ENCODE data around the gene MLLT10. TPM values are rescaled to one million over a fixed set of nuclear protein-coding genes. Genes with fewer than 3 reads are reported as not detected.

The MLLT10 gene
- total and polyA plus RNA-seq, 12 donors: 15.8 to 49.1 (median 29.8) TPM

DNA sequence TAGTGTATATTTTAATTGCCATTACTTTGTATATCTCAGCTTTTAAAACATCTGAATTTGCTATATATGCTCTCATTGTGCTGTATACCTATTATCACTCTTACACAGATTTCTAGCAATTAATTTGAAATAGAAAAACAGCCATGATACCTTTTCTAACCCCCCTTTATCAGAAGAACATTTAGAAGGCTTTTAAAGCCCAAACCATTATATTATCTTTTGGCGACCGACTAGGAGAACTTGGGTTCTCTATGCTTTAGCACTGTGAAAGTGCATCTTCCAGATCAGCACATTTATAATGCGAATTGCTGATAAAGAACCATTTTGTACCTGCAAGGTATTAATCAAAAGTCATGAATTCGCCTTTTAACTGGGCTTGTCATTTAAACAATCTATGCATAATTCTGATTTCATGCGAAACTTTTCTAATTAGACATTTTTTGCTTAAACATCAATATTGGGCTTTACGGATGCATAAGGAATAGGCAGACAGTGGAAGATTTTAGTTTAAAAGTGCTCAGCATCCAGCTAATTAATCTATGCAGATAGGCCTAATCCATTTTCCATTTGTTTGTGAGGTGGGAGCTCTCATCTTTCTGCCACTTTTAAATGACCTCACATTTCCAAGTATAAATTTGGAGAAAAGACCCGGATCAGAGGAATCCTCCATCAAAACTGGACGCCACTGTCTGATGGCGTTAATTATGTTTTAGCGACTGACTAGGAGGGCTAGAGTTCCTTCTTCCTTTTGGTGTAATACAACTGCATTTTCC, 1.2 kb upstream of the MLLT10 start:
- intact Hi-C loops (cut with DNase I): loop anchor here in 1 of 2 donors (10.0 kb wide), 1 partner anchor 192 kb away; no protein-coding TSS in a partner anchor
- Histone ChIP-seq H3K4me1 (replicated peaks in 1 of 2) (peaks cover 9 to 50% of the 10 kb centered on the region in 2 donors), H3K4me3 (peak overlapping the region in 2 of 4 donors; percentile 64 to 68), H3K27ac (peak overlapping the region; percentile 83 to 100 (median 96)), H3K36me3 (replicated peaks in 1 of 2) (peaks cover 0 to 8% of the 10 kb centered on the region in 2 donors), H3K27me3 (no peaks in the 10 kb centered on the region), H3K9me3 (replicated peaks in 1 of 3) (no peaks in the 10 kb centered on the region)
- no peak for DNase-seq
- WGBS, 4 donors: 13 to 23% (median 15%) methylated on average over 10 of the region's 10 CpGs
- TF ChIP-seq, protein P1, sequence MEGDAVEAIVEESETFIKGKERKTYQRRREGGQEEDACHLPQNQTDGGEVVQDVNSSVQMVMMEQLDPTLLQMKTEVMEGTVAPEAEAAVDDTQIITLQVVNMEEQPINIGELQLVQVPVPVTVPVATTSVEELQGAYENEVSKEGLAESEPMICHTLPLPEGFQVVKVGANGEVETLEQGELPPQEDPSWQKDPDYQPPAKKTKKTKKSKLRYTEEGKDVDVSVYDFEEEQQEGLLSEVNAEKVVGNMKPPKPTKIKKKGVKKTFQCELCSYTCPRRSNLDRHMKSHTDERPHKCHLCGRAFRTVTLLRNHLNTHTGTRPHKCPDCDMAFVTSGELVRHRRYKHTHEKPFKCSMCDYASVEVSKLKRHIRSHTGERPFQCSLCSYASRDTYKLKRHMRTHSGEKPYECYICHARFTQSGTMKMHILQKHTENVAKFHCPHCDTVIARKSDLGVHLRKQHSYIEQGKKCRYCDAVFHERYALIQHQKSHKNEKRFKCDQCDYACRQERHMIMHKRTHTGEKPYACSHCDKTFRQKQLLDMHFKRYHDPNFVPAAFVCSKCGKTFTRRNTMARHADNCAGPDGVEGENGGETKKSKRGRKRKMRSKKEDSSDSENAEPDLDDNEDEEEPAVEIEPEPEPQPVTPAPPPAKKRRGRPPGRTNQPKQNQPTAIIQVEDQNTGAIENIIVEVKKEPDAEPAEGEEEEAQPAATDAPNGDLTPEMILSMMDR (IDR thresholded peaks at IDR 0.05): no peak
- TF ChIP-seq POLR2A (IDR thresholded peaks at IDR 0.05): no peak

- Histone ChIP-seq H3K9me3 (replicated peaks in 1 of 3) (no peaks in the 10 kb centered on the region), H3K27ac (peak overlapping the region; percentile 83 to 100 (median 96)), H3K27me3 (no peaks in the 10 kb centered on the region), H3K4me1 (replicated peaks in 1 of 2) (peaks cover 9 to 50% of the 10 kb centered on the region in 2 donors), H3K36me3 (replicated peaks in 1 of 2) (peaks cover 0 to 14% of the 10 kb centered on the region in 2 donors), H3K4me3 (peak overlapping the region; percentile 18 to 68 (median 64))
- no peak for DNase-seq
- intact Hi-C loops (cut with DNase I): loop anchor here in 1 of 2 donors (10.0 kb wide), 1 partner anchor 191 kb away; no protein-coding TSS in a partner anchor
- TF ChIP-seq, protein P1 (IDR thresholded peaks at IDR 0.05): no peak
- TF ChIP-seq POLR2A (IDR thresholded peaks at IDR 0.05): no peak
- WGBS, 4 donors: 0 to 3% (median 0%) methylated on average over 6 to 25 of the region's 26 CpGs
These were observed 201 bp downstream of the MLLT10 start for GRCh38 chr10:21534280-21534586.

DNA sequence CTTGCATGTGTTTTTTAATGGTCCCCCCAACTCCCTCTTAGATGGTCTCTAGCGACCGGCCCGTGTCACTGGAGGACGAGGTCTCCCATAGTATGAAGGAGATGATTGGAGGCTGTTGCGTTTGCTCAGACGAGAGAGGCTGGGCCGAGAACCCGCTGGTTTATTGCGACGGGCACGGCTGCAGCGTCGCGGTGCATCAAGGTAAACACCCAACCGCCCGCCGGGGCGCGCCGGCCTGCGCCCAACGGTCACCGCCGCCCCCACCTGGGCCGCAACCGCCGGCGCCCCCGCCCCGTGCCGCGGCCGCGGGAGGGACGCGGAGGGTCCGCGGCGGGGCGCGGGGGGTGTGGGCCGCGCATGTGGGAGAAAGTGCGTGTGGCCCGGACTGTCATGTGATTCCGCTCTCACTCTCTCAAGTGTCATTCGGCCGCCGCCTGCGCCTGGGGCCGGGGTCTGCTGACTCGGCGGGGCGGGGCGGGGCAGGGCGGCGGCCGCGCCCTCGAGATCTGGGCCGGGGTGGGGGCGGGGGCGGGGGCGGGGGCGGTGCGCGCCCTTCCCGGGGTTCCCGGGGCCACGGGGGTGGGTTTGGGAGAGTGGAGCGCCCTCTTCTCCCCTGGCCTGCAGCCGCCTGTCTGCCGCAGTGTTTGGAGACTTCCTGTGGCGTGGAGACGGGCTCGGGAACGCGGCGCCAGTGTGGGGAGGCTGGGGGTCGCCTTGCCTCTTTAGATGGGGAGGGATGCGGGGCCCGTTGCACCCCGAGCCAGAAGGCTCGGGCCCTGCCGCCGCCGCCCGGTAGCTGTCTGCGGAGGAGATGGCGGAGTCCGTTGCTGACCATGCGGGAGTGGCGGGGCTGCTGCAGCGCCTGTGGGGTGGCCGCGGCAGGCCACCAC, 817 bp downstream of the MLLT10 start:
- DNase-seq: peak; percentile 68 to 83 (median 72)
- intact Hi-C loops (cut with DNase I): loop anchor here in 1 of 2 donors (10.0 kb wide), 1 partner anchor 190 kb away; no protein-coding TSS in a partner anchor
- Histone ChIP-seq H3K36me3 (replicated peaks in 1 of 2) (peaks cover 0 to 21% of the 10 kb centered on the region in 2 donors), H3K27me3 (no peaks in the 10 kb centered on the region), H3K4me1 (replicated peaks in 1 of 2) (peaks cover 9 to 44% of the 10 kb centered on the region in 2 donors), H3K4me3 (peak overlapping the region in 3 of 4 donors; percentile 18 to 68 (median 64)), H3K9me3 (replicated peaks in 1 of 3) (no peaks in the 10 kb centered on the region), H3K27ac (peak overlapping the region; percentile 83 to 100 (median 96))
- WGBS, 4 donors: 0 to 2% (median 1%) methylated on average over 4 to 95 of the region's 96 CpGs
- TF ChIP-seq, protein P1 (IDR thresholded peaks at IDR 0.05): no peak
- peak in 1 of 2 donors; percentile 36 for TF ChIP-seq POLR2A (IDR thresholded peaks at IDR 0.05)

Measured in adrenal gland (tissue), 12 donors.